ENCODE data around the gene IRF6. TPM values are rescaled to one million over a fixed set of nuclear protein-coding genes. Genes with fewer than 3 reads are reported as not detected.

Gene IRF6
- total RNA-seq, 1 experiment from 2014 or later, result 35.2 TPM

- Histone ChIP-seq H3K36me3 (ENCODE audit: control insufficient read depth in 1 of 2, insufficient read depth in 2 of 2, low read length in 2 of 2) (peaks cover 45 to 69% of the 10 kb centered on the region in 2 experiments), H3K4me3 (replicated peaks in 1 of 2; ENCODE audit: low read depth in 1 of 2, low read length in 2 of 2) (peak overlapping the region in 1 of 2 experiments; percentile 32; a peak in 2 of 4 replicates), H2AFZ (ENCODE audit: low read depth, low read length, poor library complexity, severe bottlenecking) (no peak overlapping the region), H3K27ac (ENCODE audit: low read depth, low read length) (peak overlapping the region; percentile 20; the same call in 1 of the 2 replicates), H4K20me1 (ENCODE audit: insufficient read depth) (no peaks in the 10 kb centered on the region), H3K4me1 (ENCODE audit: control insufficient read depth in 1 of 2, insufficient read depth in 2 of 2, low read length in 2 of 2) (peaks cover 5 to 37% of the 10 kb centered on the region in 2 experiments; a peak in 3 of 4 replicates), H3K27me3 (ENCODE audit: insufficient read depth, low read length) (no peaks in the 10 kb centered on the region), H3K79me2 (ENCODE audit: insufficient read depth, low read length) (peaks cover 10% of the 10 kb centered on the region; the same call in 1 of the 2 replicates), H3K9ac (ENCODE audit: low read length) (peak overlapping the region; percentile 42), H3K4me2 (ENCODE audit: low read length) (peak overlapping the region; percentile 68), H3K9me3 (ENCODE audit: control insufficient read depth in 1 of 2, insufficient read depth in 1 of 2, low read depth in 1 of 2, low read length in 2 of 2) (no peaks in the 10 kb centered on the region), H3K9me2 (ENCODE audit: insufficient read depth) (no peaks in the 10 kb centered on the region)
- intact Hi-C loops (cut with micrococcal nuclease), result no loop called here
- ATAC-seq (peak; percentile 91), DNase-seq (ENCODE audit: low read depth, low spot score) (peak; percentile 65)
- BruUV-seq (replicated peaks), result no TSS peak
- ChIA-PET RAD21 (ENCODE audit: low non-redundant PET in 1 of 2, low total read pairs in 2 of 2, uncharacterized antibody in 2 of 2, unreplicated experiment in 2 of 2) (no interaction called here), POLR2A (interaction anchor here (1.5 kb wide), 1 partner anchor 12 kb away, joined by 10 read pairs; the partner anchor contains the start of gene UTP25), CTCF (interaction anchor here (0.6 to 2.0 kb wide), 3 partner anchors 15 to 20 kb away, joined by 3 to 7 read pairs (median 3); no protein-coding TSS in a partner anchor)
- no peak for TF ChIP-seq ELF1 (IDR thresholded peaks at IDR 0.05; ENCODE audit: borderline replicate concordance, low read depth)
- TF ChIP-seq CEBPB (IDR thresholded peaks at IDR 0.05; ENCODE audit: low read depth), result peak; percentile 66
- no peak for TF ChIP-seq TCF7L2 (IDR thresholded peaks at IDR 0.05; ENCODE audit: borderline replicate concordance, extremely low read depth, insufficient read depth, insufficient read length)
- no peak for TF ChIP-seq ZFX (IDR thresholded peaks at IDR 0.05)
- no peak for TF ChIP-seq POLR2A (IDR thresholded peaks at IDR 0.05; ENCODE audit: borderline replicate concordance, extremely low read depth, insufficient read depth, insufficient read length)
- TF ChIP-seq MAX (IDR thresholded peaks at IDR 0.05), result peak; percentile 56; the same call in 1 of the 2 replicates
- TF ChIP-seq EZH2phosphoT487 (IDR thresholded peaks at IDR 0.05; ENCODE audit: borderline replicate concordance), result no peak
- TF ChIP-seq ZBTB33 (IDR thresholded peaks at IDR 0.05; ENCODE audit: extremely low read depth, insufficient replicate concordance, low read length), result no peak
- TF ChIP-seq SP1 (IDR thresholded peaks at IDR 0.05; ENCODE audit: low read depth), result peak; percentile 86
- no peak for TF ChIP-seq CTCF (IDR thresholded peaks at IDR 0.05 in 2 of 3, conservative IDR thresholded peaks at IDR 0.05 in 1 of 3; ENCODE audit: borderline replicate concordance in 1 of 3, insufficient read depth in 1 of 3, low read depth in 2 of 3, low read length in 2 of 3)
- peak; percentile 79 for TF ChIP-seq CBX3 (IDR thresholded peaks at IDR 0.05; ENCODE audit: low read depth)
- no peak for TF ChIP-seq ZNF274 (IDR thresholded peaks at IDR 0.05; ENCODE audit: low read depth, low read length)
- no peak for TF ChIP-seq EZH2 (IDR thresholded peaks at IDR 0.05)
- no peak for TF ChIP-seq EGR1 (IDR thresholded peaks at IDR 0.05; ENCODE audit: low read depth)
- no peak for TF ChIP-seq REST (IDR thresholded peaks at IDR 0.05; ENCODE audit: low read depth)
- peak; percentile 93 for TF ChIP-seq FOSL1 (IDR thresholded peaks at IDR 0.05; ENCODE audit: low read depth)
- TF ChIP-seq YY1 (IDR thresholded peaks at IDR 0.05; ENCODE audit: extremely low read depth, insufficient replicate concordance, low read depth, low read length), result peak; percentile 20
- peak; percentile 39; the same call in 1 of the 2 replicates for TF ChIP-seq SIN3A (IDR thresholded peaks at IDR 0.05; ENCODE audit: low read depth)
- TF ChIP-seq JUND (IDR thresholded peaks at IDR 0.05), result peak; percentile 88
- TF ChIP-seq RAD21 (IDR thresholded peaks at IDR 0.05; ENCODE audit: low read depth), result no peak
These were observed 34.1 kb upstream of the IRF6 start for GRCh38 chr1:209839875-209840546.
